ENCODE data around the gene CYFIP1. TPM values are rescaled to one million over a fixed set of nuclear protein-coding genes. Genes with fewer than 3 reads are reported as not detected.
A peak's percentile ranks its signal among the peaks of the same experiment; 100 is the strongest.

CYFIP1 gene
- total and polyA plus RNA-seq, 2 of the 13 experiments (the other 11 are each of a cell fraction or from before 2014, with no cell fraction given), result 38.1 to 58.3 TPM

DNA sequence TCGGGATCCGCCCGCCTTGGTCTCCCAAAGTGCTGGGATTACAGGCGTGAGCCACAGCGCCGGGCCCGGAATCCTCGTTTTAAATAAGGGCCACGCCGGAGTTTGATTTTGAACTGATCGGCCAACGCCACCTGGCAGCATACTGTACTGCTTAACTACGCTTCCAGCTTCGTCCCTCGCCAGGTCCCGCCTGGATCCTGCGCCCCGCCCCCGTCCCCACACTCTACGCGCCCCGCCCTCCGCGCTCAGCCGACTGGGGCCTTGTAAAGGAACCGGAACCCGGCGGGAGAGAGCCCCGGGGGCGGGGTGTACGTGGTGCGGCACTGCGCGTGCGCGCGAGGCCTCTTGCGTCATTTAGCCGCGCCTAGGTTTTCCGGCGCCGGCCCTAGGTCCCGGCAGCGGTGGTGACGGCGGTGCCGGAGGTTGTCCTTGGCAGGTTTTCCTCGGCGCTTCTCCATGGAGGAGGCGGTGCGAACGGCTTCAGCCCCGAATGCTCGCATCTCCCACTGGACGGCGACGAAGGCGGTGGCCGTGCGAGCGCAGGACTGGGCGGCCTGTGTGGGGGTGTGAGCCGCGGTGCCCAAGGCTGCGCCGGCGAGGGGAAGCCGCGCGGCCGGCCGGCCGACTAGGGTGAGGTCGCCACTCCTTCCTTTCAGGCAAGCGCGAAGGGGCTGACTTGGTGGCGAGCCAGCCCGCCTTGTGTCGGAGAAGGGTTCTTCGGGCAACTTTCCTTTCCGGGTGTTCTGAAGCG is 141.7 kb downstream of the CYFIP1 start, which contains the start of gene NIPA2 (continued):
- TF ChIP-seq, protein P1, sequence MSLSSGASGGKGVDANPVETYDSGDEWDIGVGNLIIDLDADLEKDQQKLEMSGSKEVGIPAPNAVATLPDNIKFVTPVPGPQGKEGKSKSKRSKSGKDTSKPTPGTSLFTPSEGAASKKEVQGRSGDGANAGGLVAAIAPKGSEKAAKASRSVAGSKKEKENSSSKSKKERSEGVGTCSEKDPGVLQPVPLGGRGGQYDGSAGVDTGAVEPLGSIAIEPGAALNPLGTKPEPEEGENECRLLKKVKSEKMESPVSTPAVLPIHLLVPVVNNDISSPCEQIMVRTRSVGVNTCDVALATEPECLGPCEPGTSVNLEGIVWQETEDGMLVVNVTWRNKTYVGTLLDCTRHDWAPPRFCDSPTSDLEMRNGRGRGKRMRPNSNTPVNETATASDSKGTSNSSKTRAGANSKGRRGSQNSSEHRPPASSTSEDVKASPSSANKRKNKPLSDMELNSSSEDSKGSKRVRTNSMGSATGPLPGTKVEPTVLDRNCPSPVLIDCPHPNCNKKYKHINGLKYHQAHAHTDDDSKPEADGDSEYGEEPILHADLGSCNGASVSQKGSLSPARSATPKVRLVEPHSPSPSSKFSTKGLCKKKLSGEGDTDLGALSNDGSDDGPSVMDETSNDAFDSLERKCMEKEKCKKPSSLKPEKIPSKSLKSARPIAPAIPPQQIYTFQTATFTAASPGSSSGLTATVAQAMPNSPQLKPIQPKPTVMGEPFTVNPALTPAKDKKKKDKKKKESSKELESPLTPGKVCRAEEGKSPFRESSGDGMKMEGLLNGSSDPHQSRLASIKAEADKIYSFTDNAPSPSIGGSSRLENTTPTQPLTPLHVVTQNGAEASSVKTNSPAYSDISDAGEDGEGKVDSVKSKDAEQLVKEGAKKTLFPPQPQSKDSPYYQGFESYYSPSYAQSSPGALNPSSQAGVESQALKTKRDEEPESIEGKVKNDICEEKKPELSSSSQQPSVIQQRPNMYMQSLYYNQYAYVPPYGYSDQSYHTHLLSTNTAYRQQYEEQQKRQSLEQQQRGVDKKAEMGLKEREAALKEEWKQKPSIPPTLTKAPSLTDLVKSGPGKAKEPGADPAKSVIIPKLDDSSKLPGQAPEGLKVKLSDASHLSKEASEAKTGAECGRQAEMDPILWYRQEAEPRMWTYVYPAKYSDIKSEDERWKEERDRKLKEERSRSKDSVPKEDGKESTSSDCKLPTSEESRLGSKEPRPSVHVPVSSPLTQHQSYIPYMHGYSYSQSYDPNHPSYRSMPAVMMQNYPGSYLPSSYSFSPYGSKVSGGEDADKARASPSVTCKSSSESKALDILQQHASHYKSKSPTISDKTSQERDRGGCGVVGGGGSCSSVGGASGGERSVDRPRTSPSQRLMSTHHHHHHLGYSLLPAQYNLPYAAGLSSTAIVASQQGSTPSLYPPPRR (CRISPR knock-in tag; IDR thresholded peaks at IDR 0.05; ENCODE audit: borderline replicate concordance), result no peak
- TF ChIP-seq SCMH1 (CRISPR knock-in tag; IDR thresholded peaks at IDR 0.05; ENCODE audit: borderline replicate concordance) (no peak), ZNF780A (CRISPR knock-in tag; IDR thresholded peaks at IDR 0.05) (no peak), ATF7 (IDR thresholded peaks at IDR 0.05) (peak; percentile 43; the same call in 1 of the 2 replicates), ATF7 (CRISPR knock-in tag; IDR thresholded peaks at IDR 0.05) (no peak; the same call in 1 of the 2 replicates), JARID2 (CRISPR knock-in tag; IDR thresholded peaks at IDR 0.05; ENCODE audit: insufficient replicate concordance) (peak; percentile 43), ZNF367 (CRISPR knock-in tag; IDR thresholded peaks at IDR 0.05; ENCODE audit: borderline replicate concordance) (no peak), SNAPC2 (CRISPR knock-in tag; IDR thresholded peaks at IDR 0.05) (no peak), ZNF383 (CRISPR knock-in tag; IDR thresholded peaks at IDR 0.05; ENCODE audit: borderline replicate concordance) (no peak), ZNF296 (CRISPR knock-in tag; conservative IDR thresholded peaks at IDR 0.05) (no peak), GTF2F1 (IDR thresholded peaks at IDR 0.05; ENCODE audit: low read length) (no peak), TMF1 (CRISPR knock-in tag; IDR thresholded peaks at IDR 0.05; ENCODE audit: low read depth) (no peak), ZNF737 (CRISPR knock-in tag; IDR thresholded peaks at IDR 0.05; ENCODE audit: borderline replicate concordance) (no peak), ZIK1 (CRISPR knock-in tag; IDR thresholded peaks at IDR 0.05; ENCODE audit: borderline replicate concordance, low read depth) (no peak), ZC3H13 (CRISPR knock-in tag; IDR thresholded peaks at IDR 0.05) (no peak), MTA3 (CRISPR knock-in tag; IDR thresholded peaks at IDR 0.05) (no peak)
- TF ChIP-seq, protein P2, sequence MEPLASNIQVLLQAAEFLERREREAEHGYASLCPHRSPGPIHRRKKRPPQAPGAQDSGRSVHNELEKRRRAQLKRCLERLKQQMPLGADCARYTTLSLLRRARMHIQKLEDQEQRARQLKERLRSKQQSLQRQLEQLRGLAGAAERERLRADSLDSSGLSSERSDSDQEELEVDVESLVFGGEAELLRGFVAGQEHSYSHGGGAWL (CRISPR knock-in tag; IDR thresholded peaks at IDR 0.05), result no peak
- TF ChIP-seq, protein P3, sequence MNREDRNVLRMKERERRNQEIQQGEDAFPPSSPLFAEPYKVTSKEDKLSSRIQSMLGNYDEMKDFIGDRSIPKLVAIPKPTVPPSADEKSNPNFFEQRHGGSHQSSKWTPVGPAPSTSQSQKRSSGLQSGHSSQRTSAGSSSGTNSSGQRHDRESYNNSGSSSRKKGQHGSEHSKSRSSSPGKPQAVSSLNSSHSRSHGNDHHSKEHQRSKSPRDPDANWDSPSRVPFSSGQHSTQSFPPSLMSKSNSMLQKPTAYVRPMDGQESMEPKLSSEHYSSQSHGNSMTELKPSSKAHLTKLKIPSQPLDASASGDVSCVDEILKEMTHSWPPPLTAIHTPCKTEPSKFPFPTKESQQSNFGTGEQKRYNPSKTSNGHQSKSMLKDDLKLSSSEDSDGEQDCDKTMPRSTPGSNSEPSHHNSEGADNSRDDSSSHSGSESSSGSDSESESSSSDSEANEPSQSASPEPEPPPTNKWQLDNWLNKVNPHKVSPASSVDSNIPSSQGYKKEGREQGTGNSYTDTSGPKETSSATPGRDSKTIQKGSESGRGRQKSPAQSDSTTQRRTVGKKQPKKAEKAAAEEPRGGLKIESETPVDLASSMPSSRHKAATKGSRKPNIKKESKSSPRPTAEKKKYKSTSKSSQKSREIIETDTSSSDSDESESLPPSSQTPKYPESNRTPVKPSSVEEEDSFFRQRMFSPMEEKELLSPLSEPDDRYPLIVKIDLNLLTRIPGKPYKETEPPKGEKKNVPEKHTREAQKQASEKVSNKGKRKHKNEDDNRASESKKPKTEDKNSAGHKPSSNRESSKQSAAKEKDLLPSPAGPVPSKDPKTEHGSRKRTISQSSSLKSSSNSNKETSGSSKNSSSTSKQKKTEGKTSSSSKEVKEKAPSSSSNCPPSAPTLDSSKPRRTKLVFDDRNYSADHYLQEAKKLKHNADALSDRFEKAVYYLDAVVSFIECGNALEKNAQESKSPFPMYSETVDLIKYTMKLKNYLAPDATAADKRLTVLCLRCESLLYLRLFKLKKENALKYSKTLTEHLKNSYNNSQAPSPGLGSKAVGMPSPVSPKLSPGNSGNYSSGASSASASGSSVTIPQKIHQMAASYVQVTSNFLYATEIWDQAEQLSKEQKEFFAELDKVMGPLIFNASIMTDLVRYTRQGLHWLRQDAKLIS (CRISPR knock-in tag; IDR thresholded peaks at IDR 0.05), result no peak
- TF ChIP-seq, protein P4, sequence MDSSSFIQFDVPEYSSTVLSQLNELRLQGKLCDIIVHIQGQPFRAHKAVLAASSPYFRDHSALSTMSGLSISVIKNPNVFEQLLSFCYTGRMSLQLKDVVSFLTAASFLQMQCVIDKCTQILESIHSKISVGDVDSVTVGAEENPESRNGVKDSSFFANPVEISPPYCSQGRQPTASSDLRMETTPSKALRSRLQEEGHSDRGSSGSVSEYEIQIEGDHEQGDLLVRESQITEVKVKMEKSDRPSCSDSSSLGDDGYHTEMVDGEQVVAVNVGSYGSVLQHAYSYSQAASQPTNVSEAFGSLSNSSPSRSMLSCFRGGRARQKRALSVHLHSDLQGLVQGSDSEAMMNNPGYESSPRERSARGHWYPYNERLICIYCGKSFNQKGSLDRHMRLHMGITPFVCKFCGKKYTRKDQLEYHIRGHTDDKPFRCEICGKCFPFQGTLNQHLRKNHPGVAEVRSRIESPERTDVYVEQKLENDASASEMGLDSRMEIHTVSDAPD (CRISPR knock-in tag; IDR thresholded peaks at IDR 0.05), result 0 out of 2 replicates have a peak, but pooled peaks have one; percentile 35
